ENCODE data around the gene BAIAP2L2. TPM values are rescaled to one million over a fixed set of nuclear protein-coding genes. Genes with fewer than 3 reads are reported as not detected.

The BAIAP2L2 gene
- total RNA-seq, 1 experiment from 2014 or later: 2.3 TPM

- Histone ChIP-seq H3K56ac (ENCODE audit: insufficient read length, low read depth, low read length) (no peak overlapping the region), H2AFZ (ENCODE audit: low read length) (no peak overlapping the region), H4K20me1 (ENCODE audit: control insufficient read depth, insufficient read depth, insufficient read length) (no peaks in the 10 kb centered on the region), H3K18ac (ENCODE audit: insufficient read length, low read depth, low read length) (no peak overlapping the region), H3K23ac (ENCODE audit: insufficient read length, low read depth, low read length) (no peak overlapping the region), H3K9me3 (ENCODE audit: control insufficient read depth, low read depth, low read length) (no peaks in the 10 kb centered on the region), H3K79me2 (ENCODE audit: insufficient read depth, low read length) (no peaks in the 10 kb centered on the region), H3T11ph (ENCODE audit: low read length) (no peak overlapping the region), H2BK12ac (ENCODE audit: insufficient read length, low read depth, low read length) (no peak overlapping the region), H4K91ac (ENCODE audit: insufficient read length, low read depth, low read length) (no peak overlapping the region), H2BK20ac (ENCODE audit: low read depth, low read length, poor library complexity, severe bottlenecking) (no peak overlapping the region), H3K4me2 (ENCODE audit: insufficient read depth, insufficient read length, low read length) (no peak overlapping the region), H3K27me3 (ENCODE audit: insufficient read depth, low read length) (no peaks in the 10 kb centered on the region), H3K4me1 (ENCODE audit: insufficient read depth, low read length) (no peaks in the 10 kb centered on the region), H2AK5ac (ENCODE audit: insufficient read length, low read length) (no peak overlapping the region), H3K27ac (ENCODE audit: insufficient read length, low read depth, low read length) (no peak overlapping the region), H3K14ac (ENCODE audit: insufficient read depth, low read length) (no peak overlapping the region), H3K23me2 (ENCODE audit: insufficient read length, low read depth, low read length, poor library complexity, severe bottlenecking) (no peaks in the 10 kb centered on the region), H4K5ac (ENCODE audit: insufficient read length, low read depth, low read length) (no peak overlapping the region), H2BK120ac (ENCODE audit: low read depth, low read length, poor library complexity, severe bottlenecking) (no peak overlapping the region), H3K4ac (ENCODE audit: low read depth, low read length) (no peak overlapping the region), H3K79me1 (ENCODE audit: insufficient read depth, low read depth, low read length, poor library complexity, severe bottlenecking) (no peaks in the 10 kb centered on the region), H3K9ac (ENCODE audit: extremely low read depth, insufficient read length, low read length) (no peak overlapping the region), H2BK5ac (ENCODE audit: insufficient read length, low read length) (no peak overlapping the region), H2BK15ac (ENCODE audit: low read depth, low read length) (no peak overlapping the region), H4K8ac (replicated peaks; ENCODE audit: insufficient read length, low read depth, low read length) (no peak overlapping the region)
- DNase-seq: no peak
- no peaks in the 10 kb centered on the region for H3K27me3 Mint-ChIP-seq (ENCODE audit: low read depth)
- WGBS (ENCODE audit: extremely low coverage, insufficient read length, low lambda C conversion rate): no CpG with 5 or more reads among the region's 4 CpGs
- no peak for TF ChIP-seq CTCF (conservative IDR thresholded peaks at IDR 0.05)
- H3K27ac Mint-ChIP-seq: 0 out of 7 replicates have a peak overlapping the region, but pooled peaks of 1 of the 3 experiments have one; percentile 23
- H3K9me3 Mint-ChIP-seq: no peaks in the 10 kb centered on the region
- peaks cover 0 to 42% (median 33%) of the 10 kb centered on the region in 3 experiments; a peak in 6 of 7 replicates for H3K36me3 Mint-ChIP-seq (ENCODE audit: insufficient read depth in 1 of 3, low read depth in 3 of 3)
- no peak overlapping the region for H3K4me3 Mint-ChIP-seq
- peaks cover 0 to 3% of the 10 kb centered on the region in 2 experiments; a peak in 1 of 4 replicates for H3K4me1 Mint-ChIP-seq
Measured at GRCh38 chr22:38135133-38135706, 24.7 kb upstream of the BAIAP2L2 start.

All from H9 (cell line).